ENCODE data around the gene HACD1.
A peak's percentile ranks its signal among the peaks of the same experiment; 100 is the strongest.

HACD1 gene, protein sequence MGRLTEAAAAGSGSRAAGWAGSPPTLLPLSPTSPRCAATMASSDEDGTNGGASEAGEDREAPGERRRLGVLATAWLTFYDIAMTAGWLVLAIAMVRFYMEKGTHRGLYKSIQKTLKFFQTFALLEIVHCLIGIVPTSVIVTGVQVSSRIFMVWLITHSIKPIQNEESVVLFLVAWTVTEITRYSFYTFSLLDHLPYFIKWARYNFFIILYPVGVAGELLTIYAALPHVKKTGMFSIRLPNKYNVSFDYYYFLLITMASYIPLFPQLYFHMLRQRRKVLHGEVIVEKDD

GRCh38 chr10:17617031-17617911, at the start of gene HACD1:
HACD1 (minus strand) TSS chr10:17617374; CDS start chr10:17617339, 35 bp downstream.
- DNase-seq = peak; percentile 50 to 52

DNA sequence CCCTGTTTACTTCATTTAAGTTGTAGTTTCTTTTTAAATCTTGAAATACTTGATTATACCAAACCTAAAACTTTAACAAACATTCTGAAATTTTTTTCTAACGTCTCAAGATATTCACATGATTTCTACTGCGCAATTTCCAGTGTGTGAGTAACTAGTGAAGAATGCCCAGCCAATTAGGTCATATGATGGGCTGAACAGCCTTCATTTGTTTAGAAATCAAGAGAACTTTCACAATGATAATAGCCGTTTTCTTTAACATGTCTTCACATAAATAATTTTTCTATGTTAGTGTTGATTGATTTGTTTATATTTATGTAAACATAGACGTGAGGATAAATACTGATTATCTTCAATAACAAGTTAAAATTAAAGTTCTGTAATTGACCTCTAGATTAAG, 48.6 kb upstream of the HACD1 start:
- DNase-seq = no peak

DNA sequence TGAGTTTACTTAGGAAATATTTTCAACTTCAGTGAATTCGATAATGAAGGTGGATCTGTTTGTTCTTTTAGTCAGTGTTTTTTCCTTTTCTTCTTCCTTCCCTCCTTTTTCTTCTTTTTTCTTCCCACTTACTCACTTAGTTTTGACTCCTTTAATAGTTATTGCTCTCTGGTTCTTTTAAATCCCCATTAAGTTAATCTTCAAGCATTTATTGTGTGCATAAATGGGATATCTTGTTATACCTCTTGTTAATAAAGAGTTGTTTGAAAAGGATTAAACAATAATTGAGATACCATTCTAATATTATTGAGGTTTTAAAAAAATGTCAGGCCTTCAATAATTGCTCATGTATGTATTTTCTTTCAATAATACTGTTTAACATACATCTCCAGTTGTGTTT, 46.3 kb upstream of the HACD1 start:
- no peak for DNase-seq

- no peak for DNase-seq
These were observed 45.3 kb upstream of the HACD1 start for GRCh38 chr10:17662193-17663138.

DNA sequence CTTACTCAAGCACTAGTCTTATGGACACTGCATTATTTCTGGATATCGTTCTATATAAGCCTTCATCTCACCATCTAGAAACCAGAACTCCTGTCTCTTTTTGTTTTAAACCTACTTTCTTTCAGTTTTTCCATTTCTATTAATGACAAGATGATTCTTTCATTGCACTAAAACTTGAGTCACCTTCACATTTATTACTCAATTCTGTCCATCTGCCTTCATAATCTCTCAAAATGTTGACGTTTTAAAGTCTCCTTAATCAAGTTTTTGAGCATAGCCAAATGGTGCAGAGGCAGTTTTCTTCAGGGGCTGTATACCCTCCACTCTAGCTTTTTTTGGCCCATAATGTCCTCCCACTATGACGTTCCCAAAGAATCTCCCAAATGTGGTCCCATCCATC, 44.3 kb upstream of the HACD1 start:
- no peak for DNase-seq

DNA sequence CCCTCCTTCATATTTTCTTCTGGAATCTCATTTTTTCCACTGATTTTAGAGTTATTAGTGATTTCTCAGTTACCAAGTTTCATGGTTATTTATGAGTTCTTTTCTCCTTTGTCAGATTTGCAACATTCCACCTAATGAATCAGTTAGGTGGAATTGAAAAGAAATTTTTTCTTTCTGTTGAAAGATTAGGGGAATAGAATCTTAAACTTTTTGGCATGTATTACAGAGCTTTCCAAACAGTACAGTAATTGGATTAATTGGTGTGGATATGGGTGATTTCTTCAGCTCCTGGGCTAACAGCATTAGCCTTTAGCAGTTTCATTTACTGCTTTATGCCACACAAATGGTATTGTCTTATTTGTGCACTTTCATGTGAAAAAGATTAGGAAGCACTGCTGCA, 43.7 kb upstream of the HACD1 start:
- DNase-seq = no peak

GRCh38 chr10:17659365-17659764, 42.2 kb upstream of the HACD1 start:
- no peak for DNase-seq

- no peak for DNase-seq
These were observed 39.9 kb upstream of the HACD1 start for GRCh38 chr10:17657103-17657500.

DNA sequence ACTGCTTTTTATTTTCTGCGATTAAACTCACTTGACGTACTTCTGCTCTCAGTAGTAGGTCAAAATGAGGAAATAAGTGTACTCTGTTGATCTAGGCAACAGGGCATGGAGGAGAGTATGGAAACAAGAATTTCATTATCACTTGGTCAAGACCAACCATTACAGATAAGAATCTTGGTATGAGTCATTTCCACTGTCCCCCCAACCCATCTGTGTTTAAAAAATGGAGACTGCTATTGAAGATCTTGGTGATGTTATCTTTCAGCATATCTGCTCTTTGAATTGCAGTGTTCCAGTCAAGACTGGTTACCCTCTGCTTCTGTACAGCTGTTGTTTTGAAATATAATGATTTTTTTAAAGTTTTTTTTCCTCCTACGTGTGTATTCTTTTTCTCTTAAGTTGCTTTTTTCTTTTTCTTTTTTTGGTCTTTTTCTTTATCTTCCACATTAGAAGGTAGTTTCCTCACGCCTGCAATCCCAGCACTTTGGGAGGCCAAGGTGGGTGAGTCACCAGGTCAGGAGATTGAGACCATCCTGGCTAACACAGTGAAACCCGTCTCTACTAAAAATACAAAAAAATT, 38.5 kb upstream of the HACD1 start:
- DNase-seq = no peak

GRCh38 chr10:17655009-17655408, 37.8 kb upstream of the HACD1 start:
- DNase-seq = no peak

DNA sequence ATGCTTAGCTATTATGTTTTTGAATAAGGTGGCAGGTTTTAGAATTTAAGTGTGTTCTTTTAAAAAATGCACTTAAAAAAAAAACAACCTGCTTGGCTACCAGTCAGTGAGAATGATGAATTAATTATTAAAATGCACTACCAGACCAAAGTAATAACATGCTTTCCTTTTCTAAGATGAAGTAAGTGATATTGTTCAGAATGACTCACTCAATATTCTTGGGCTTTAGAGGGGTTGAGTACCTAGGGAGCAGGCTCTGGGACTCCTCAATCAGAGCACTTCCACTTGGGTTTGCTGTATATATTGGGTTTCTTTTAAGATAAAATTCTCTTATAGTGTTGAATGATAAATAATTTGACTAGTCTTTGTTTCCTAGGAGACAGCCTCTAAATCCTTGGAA, 35.4 kb upstream of the HACD1 start:
- DNase-seq = no peak

DNA sequence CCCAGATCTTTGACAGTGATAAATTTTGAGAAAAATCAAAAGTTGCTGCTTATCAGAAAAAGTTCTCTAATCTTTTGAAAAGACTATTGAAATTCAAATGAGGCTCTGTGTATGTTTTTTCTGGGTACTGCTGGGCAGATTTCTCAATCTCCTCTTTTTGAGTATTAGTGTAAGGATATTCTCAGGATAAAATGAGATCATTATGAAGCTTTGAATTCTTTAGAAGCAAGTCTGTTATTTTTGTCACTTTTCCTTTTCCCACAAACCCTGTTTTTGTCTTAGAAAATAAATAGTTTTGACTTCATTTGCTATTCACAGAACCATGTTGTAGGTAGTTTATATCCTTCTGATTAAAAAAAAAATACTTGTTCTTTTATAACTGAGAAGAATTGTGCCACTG, 34.7 kb upstream of the HACD1 start:
- DNase-seq = no peak

DNA sequence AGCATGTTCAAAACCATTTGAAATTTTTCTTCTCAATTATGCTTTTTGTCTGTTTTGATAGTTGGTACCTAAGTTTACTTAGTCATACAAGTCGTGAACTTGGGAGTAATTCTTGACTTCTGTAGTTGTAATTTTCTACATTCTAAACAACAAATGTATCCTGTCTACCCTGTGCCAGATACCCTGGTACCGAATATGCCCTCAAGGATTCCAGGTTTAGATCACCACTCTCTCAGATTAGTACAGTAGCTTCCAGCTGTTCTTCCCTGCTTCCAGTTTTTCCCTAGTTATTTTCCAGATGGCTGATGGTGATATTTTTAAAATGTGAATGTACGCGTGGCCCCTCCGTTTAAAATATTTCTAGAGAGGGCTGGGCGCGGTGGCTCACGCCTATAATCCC, 33.2 kb upstream of the HACD1 start:
- DNase-seq = no peak

- no peak for DNase-seq
These were observed 32.7 kb upstream of the HACD1 start for GRCh38 chr10:17649836-17650235.

GRCh38 chr10:17649052-17649451, 31.9 kb upstream of the HACD1 start:
- DNase-seq = no peak

DNA sequence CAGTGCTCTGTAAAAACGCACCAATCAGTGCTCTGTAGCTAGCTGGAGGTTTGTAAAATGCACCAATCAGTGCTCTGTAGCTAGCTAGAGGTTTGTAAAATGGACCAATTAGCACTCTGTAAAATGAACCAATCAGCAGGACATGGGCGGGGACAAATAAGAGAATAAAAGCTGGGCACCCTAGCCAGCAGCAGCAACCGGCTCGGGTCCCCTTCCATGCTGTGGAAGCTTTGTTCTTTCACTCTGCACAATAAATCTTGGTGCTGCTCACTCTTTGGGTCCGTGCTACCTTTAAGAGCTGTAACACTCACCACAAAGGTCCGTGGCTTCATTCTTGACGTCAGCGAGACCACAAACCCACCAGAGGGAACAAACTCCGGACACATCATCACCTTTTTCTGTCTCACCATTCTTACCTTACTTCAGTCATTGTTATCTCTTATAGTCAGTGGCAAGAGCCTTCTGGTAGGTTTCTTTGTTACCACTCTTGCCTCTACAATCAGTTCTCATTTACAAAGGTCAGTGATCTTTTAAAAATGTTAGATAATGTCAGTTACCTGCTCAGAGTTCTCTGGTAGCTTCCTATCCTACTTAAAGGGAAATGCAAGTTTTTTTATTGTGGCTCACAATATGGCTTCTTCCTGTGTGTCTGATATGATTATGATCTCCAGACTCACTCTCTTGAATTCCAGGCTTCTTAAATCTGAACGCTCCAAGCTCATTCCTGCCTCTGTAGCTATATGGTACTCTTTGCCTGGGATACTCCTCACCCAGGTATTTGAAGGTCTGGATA, 31.3 kb upstream of the HACD1 start:
- peak; percentile 12 to 31 for DNase-seq

GRCh38 chr10:17647326-17647725, 30.2 kb upstream of the HACD1 start:
- no peak for DNase-seq

DNA sequence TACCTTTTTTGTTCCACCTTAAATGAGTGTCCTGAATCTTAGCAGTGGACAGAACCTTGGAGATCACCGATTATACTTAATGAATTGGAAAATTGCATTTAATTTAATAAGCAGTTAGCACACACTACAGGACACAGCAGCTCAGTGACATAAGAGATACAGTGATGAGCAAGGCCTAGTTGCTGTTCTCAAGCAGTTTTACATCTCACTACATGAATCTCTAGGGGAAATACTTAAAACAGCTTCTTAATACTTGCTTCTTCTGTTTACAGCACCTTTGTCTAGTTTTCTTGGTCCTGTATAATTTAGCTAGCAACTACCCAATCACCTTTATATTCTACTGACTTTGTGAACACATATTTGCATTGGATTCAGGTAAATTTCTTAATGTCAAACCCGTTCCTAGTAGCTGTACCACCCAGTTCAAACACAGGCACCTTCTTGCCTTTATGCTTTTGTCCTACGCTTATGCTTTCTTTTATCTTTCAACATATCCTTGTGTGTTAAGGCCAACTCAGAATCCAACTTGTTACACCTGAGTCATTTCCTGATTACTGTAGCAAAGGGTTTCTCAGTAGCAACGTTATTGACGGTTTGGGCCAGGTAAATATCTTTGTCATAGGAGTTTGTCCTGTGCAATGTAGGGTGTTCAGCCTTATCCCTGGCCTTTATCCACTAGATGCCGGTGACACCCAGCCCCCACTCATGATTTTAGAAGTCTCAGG, 28.6 kb upstream of the HACD1 start:
- DNase-seq = peak in 1 of 2 donors; percentile 12

DNA sequence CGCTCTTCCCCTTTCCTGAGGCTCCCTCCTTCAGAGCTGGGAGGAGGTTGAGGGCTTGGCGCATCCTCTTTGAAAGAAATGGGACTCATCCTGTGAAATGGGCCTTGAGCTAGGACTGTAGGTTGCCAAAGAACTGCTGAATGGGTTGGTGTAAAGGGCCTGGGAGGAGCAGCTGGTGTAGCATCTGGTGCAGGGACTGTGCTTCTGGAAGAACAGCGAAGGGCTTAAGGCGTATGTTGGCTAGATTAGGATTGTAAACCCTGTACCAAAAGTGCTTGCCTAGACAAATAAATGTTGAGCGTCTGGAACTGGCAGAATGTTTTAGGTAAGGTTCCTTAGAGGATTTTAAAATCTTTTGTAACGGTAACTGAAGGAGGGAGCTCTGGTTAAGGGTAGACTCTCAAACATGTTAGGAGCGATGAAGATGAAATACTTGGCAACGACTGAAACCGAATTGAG, 27.3 kb upstream of the HACD1 start:
- DNase-seq = peak in 1 of 2 donors; percentile 10

- DNase-seq = peak; percentile 92 to 94
These were observed 26.7 kb upstream of the HACD1 start, which contains the start of gene STAM for GRCh38 chr10:17643755-17644484. STAM (plus strand) TSS chr10:17644151; CDS start chr10:17644340, 189 bp downstream.

Measured in activated CD4-positive, alpha-beta T cell treated with anti-CD3 and anti-CD28 coated beads for 4 hours (primary cell).